ENCODE measurements around the gene STARD10. TPM values are rescaled to one million over a fixed set of nuclear protein-coding genes. Genes with fewer than 3 reads are reported as not detected.

Gene STARD10
- total and polyA plus RNA-seq, 9 of the 15 experiments (the other 6 are each of a cell fraction or from before 2014, with no cell fraction given): 0.15 to 52.9 (median 32.3) TPM

DNA sequence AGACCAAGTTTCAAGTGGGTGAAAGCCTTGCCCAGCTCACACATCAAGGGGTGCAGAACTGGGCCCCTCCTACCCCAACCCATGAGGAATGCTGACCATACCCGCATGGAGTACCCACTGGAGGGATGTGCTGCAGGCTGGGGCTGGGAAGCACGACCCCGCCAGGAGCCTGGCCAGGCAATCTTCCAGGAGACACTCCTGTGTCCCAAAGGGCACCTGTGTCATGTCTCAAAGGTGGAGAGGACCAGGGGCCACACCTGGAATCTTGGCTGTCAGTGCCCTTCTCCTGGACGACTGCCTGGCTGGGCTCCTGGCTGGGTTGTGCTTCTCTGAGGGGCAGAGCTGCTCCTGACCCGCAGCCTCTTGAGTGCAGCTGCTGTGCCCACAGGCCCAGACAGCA lies 48.3 kb downstream of the STARD10 start (continued):
- TF ChIP-seq CBFA2T2 (conservative IDR thresholded peaks at IDR 0.05) (no peak), BRF1 (IDR thresholded peaks at IDR 0.05; ENCODE audit: borderline replicate concordance, extremely low read depth, insufficient read length) (no peak)
- TF ChIP-seq, protein P1, sequence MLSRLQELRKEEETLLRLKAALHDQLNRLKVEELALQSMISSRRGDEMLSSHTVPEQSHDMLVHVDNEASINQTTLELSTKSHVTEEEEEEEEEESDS (CRISPR knock-in tag; IDR thresholded peaks at IDR 0.05): no peak
- TF ChIP-seq, protein P2, sequence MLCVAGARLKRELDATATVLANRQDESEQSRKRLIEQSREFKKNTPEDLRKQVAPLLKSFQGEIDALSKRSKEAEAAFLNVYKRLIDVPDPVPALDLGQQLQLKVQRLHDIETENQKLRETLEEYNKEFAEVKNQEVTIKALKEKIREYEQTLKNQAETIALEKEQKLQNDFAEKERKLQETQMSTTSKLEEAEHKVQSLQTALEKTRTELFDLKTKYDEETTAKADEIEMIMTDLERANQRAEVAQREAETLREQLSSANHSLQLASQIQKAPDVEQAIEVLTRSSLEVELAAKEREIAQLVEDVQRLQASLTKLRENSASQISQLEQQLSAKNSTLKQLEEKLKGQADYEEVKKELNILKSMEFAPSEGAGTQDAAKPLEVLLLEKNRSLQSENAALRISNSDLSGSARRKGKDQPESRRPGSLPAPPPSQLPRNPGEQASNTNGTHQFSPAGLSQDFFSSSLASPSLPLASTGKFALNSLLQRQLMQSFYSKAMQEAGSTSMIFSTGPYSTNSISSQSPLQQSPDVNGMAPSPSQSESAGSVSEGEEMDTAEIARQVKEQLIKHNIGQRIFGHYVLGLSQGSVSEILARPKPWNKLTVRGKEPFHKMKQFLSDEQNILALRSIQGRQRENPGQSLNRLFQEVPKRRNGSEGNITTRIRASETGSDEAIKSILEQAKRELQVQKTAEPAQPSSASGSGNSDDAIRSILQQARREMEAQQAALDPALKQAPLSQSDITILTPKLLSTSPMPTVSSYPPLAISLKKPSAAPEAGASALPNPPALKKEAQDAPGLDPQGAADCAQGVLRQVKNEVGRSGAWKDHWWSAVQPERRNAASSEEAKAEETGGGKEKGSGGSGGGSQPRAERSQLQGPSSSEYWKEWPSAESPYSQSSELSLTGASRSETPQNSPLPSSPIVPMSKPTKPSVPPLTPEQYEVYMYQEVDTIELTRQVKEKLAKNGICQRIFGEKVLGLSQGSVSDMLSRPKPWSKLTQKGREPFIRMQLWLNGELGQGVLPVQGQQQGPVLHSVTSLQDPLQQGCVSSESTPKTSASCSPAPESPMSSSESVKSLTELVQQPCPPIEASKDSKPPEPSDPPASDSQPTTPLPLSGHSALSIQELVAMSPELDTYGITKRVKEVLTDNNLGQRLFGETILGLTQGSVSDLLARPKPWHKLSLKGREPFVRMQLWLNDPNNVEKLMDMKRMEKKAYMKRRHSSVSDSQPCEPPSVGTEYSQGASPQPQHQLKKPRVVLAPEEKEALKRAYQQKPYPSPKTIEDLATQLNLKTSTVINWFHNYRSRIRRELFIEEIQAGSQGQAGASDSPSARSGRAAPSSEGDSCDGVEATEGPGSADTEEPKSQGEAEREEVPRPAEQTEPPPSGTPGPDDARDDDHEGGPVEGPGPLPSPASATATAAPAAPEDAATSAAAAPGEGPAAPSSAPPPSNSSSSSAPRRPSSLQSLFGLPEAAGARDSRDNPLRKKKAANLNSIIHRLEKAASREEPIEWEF (CRISPR knock-in tag; IDR thresholded peaks at IDR 0.05): no peak

DNA sequence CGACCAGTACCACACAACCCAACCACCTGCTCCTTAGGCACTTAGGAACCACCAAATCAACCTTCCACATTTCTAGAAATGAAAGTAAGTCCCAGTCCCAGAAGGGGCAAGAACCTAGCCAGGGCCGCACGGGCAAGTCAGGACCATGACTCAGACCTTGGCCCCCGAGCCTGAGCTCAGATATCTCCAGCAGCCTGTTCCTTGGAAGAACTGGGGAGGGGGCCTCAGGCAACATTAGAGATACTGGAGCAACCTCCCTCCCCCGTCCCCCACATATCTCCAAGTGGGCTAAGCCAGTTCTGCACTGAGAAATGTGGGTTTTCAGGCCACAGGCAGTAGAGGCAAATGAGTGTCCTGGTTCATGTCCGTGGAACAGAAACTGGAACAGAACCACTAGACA lies 49.4 kb downstream of the STARD10 start:
- Histone ChIP-seq H3K4me3 (no peak overlapping the region), H3K27ac (ENCODE audit: extremely low read depth, low read depth, low read length) (peak overlapping the region; percentile 65), H3K9me3 (replicated peaks; ENCODE audit: control insufficient read depth, insufficient read depth, low read depth, low read length) (no peaks in the 10 kb centered on the region), H3K79me2 (ENCODE audit: control insufficient read depth, insufficient read depth, low read length) (peaks cover 91% of the 10 kb centered on the region), H3K27me3 (ENCODE audit: control insufficient read depth in 2 of 2, insufficient read depth in 2 of 2, low read length in 2 of 2) (no peaks in the 10 kb centered on the region), H4K20me1 (replicated peaks; ENCODE audit: control insufficient read depth, insufficient read depth, low read length) (peaks cover 12% of the 10 kb centered on the region), H3K4me1 (replicated peaks in 1 of 2; ENCODE audit: control insufficient read depth in 2 of 2, insufficient read depth in 2 of 2, low read length in 2 of 2) (peaks cover 70 to 80% of the 10 kb centered on the region in 2 experiments), H3K9ac (ENCODE audit: insufficient read depth in 1 of 2, low read depth in 2 of 2, low read length in 2 of 2) (peak overlapping the region in 1 of 2 experiments; percentile 81; a peak in 1 of 4 replicates), H2AFZ (ENCODE audit: low read depth, low read length) (no peak overlapping the region), H3K36me3 (ENCODE audit: control insufficient read depth, insufficient read depth, low read length) (peaks cover 23% of the 10 kb centered on the region; the same call in 2 of the 3 replicates), H3K9me1 (ENCODE audit: control insufficient read depth, insufficient read depth, low read length) (peaks cover 21% of the 10 kb centered on the region), H3K4me2 (ENCODE audit: insufficient read depth, low read length) (peak overlapping the region; percentile 23)
- ATAC-seq (no peak), FAIRE-seq (no peak), DNase-seq (ENCODE audit: extremely low read depth in 1 of 4, low spot score in 3 of 4) (peak in 2 of 4 experiments; percentile 59 to 62)
- 27% methylated on average over 6 of the region's 6 CpGs for WGBS (ENCODE audit: insufficient coverage, low coverage, missing lambda C conversion rate)
- POLR2A ChIA-PET: interaction anchor here (0.5 to 1.7 kb wide), 5 partner anchors 8 to 805 kb away, joined by 3 to 6 read pairs (median 3); no protein-coding TSS in a partner anchor
- CTCF ChIA-PET (ENCODE audit: low intra/inter-chr PET ratio): no interaction called here
- in situ Hi-C loops (cut with MboI): no loop called here
- no TSS peak for BruUV-seq (replicated peaks)
- intact Hi-C loops (cut with micrococcal nuclease): loop anchor here (5.0 kb wide), 1 partner anchor 33 kb away; no protein-coding TSS in a partner anchor
- TF ChIP-seq, protein P3, sequence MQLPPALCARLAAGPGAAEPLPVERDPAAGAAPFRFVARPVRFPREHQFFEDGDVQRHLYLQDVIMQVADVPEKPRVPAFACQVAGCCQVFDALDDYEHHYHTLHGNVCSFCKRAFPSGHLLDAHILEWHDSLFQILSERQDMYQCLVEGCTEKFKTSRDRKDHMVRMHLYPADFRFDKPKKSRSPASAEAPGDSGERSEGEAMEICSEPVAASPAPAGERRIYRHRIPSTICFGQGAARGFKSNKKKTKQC (CRISPR knock-in tag; IDR thresholded peaks at IDR 0.05): no peak
- TF ChIP-seq ARID1B (IDR thresholded peaks at IDR 0.05) (peak; percentile 29; the same call in 1 of the 2 replicates), ATF7 (IDR thresholded peaks at IDR 0.05) (peak; percentile 15; the same call in 1 of the 2 replicates)
- TF ChIP-seq, protein P4, sequence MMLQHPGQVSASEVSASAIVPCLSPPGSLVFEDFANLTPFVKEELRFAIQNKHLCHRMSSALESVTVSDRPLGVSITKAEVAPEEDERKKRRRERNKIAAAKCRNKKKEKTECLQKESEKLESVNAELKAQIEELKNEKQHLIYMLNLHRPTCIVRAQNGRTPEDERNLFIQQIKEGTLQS (IDR thresholded peaks at IDR 0.05): peak; percentile 40; the same call in 1 of the 2 replicates
- TF ChIP-seq, protein P4 (CRISPR knock-in tag; conservative IDR thresholded peaks at IDR 0.05): no peak

Measured in K562 (cell line).